ENCODE results near the gene FHOD1. TPM values are rescaled to one million over a fixed set of nuclear protein-coding genes. Genes with fewer than 3 reads are reported as not detected.

The FHOD1 gene
- total and polyA plus RNA-seq, 9 of the 15 experiments (the other 6 are each of a cell fraction or from before 2014, with no cell fraction given) = 18.7 to 126 (median 32.3) TPM

GRCh38 chr16:67184995-67185650 lies 62.2 kb downstream of the FHOD1 start (continued):
- peak; percentile 40; the same call in 1 of the 2 replicates for TF ChIP-seq ATF7 (IDR thresholded peaks at IDR 0.05)
- no peak for TF ChIP-seq POLR3A (IDR thresholded peaks at IDR 0.05; ENCODE audit: borderline replicate concordance, extremely low read depth, insufficient read depth, insufficient read length)
- TF ChIP-seq, protein P1, sequence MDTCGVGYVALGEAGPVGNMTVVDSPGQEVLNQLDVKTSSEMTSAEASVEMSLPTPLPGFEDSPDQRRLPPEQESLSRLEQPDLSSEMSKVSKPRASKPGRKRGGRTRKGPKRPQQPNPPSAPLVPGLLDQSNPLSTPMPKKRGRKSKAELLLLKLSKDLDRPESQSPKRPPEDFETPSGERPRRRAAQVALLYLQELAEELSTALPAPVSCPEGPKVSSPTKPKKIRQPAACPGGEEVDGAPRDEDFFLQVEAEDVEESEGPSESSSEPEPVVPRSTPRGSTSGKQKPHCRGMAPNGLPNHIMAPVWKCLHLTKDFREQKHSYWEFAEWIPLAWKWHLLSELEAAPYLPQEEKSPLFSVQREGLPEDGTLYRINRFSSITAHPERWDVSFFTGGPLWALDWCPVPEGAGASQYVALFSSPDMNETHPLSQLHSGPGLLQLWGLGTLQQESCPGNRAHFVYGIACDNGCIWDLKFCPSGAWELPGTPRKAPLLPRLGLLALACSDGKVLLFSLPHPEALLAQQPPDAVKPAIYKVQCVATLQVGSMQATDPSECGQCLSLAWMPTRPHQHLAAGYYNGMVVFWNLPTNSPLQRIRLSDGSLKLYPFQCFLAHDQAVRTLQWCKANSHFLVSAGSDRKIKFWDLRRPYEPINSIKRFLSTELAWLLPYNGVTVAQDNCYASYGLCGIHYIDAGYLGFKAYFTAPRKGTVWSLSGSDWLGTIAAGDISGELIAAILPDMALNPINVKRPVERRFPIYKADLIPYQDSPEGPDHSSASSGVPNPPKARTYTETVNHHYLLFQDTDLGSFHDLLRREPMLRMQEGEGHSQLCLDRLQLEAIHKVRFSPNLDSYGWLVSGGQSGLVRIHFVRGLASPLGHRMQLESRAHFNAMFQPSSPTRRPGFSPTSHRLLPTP (IDR thresholded peaks at IDR 0.05; ENCODE audit: borderline replicate concordance, extremely low read depth, insufficient read length) = no peak
- no peak for TF ChIP-seq SIRT6 (IDR thresholded peaks at IDR 0.05; ENCODE audit: low read depth, low read length)
- no peak for TF ChIP-seq MAFF (IDR thresholded peaks at IDR 0.05; ENCODE audit: low read length)
- peak; percentile 32 for TF ChIP-seq FIP1L1 (IDR thresholded peaks at IDR 0.05; ENCODE audit: low read depth, low read length, poor library complexity, severe bottlenecking)
- 0 out of 2 replicates have a peak, but pooled peaks have one; percentile 21 for TF ChIP-seq RNF2 (IDR thresholded peaks at IDR 0.05)
- TF ChIP-seq ADNP (tag; IDR thresholded peaks at IDR 0.05) = no peak
- peak; percentile 71; the same call in 1 of the 2 replicates for TF ChIP-seq ZNF431 (CRISPR knock-in tag; IDR thresholded peaks at IDR 0.05)
- TF ChIP-seq, protein P2, sequence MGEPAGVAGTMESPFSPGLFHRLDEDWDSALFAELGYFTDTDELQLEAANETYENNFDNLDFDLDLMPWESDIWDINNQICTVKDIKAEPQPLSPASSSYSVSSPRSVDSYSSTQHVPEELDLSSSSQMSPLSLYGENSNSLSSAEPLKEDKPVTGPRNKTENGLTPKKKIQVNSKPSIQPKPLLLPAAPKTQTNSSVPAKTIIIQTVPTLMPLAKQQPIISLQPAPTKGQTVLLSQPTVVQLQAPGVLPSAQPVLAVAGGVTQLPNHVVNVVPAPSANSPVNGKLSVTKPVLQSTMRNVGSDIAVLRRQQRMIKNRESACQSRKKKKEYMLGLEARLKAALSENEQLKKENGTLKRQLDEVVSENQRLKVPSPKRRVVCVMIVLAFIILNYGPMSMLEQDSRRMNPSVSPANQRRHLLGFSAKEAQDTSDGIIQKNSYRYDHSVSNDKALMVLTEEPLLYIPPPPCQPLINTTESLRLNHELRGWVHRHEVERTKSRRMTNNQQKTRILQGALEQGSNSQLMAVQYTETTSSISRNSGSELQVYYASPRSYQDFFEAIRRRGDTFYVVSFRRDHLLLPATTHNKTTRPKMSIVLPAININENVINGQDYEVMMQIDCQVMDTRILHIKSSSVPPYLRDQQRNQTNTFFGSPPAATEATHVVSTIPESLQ (CRISPR knock-in tag; IDR thresholded peaks at IDR 0.05) = peak; percentile 66; the same call in 1 of the 2 replicates
- TF ChIP-seq TBL1XR1 (IDR thresholded peaks at IDR 0.05; ENCODE audit: low read length in 2 of 2) = 0 out of 4 replicates have a peak, but pooled peaks of 1 of the 2 experiments have one; percentile 43
- TF ChIP-seq, protein P3, sequence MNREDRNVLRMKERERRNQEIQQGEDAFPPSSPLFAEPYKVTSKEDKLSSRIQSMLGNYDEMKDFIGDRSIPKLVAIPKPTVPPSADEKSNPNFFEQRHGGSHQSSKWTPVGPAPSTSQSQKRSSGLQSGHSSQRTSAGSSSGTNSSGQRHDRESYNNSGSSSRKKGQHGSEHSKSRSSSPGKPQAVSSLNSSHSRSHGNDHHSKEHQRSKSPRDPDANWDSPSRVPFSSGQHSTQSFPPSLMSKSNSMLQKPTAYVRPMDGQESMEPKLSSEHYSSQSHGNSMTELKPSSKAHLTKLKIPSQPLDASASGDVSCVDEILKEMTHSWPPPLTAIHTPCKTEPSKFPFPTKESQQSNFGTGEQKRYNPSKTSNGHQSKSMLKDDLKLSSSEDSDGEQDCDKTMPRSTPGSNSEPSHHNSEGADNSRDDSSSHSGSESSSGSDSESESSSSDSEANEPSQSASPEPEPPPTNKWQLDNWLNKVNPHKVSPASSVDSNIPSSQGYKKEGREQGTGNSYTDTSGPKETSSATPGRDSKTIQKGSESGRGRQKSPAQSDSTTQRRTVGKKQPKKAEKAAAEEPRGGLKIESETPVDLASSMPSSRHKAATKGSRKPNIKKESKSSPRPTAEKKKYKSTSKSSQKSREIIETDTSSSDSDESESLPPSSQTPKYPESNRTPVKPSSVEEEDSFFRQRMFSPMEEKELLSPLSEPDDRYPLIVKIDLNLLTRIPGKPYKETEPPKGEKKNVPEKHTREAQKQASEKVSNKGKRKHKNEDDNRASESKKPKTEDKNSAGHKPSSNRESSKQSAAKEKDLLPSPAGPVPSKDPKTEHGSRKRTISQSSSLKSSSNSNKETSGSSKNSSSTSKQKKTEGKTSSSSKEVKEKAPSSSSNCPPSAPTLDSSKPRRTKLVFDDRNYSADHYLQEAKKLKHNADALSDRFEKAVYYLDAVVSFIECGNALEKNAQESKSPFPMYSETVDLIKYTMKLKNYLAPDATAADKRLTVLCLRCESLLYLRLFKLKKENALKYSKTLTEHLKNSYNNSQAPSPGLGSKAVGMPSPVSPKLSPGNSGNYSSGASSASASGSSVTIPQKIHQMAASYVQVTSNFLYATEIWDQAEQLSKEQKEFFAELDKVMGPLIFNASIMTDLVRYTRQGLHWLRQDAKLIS (CRISPR knock-in tag; IDR thresholded peaks at IDR 0.05) = peak; percentile 98
- no peak for TF ChIP-seq HLTF (IDR thresholded peaks at IDR 0.05)
- TF ChIP-seq RFX7 (CRISPR knock-in tag; IDR thresholded peaks at IDR 0.05) = no peak
- no peak for TF ChIP-seq ZNF707 (CRISPR knock-in tag; conservative IDR thresholded peaks at IDR 0.05)
- TF ChIP-seq MCM3 (IDR thresholded peaks at IDR 0.05) = no peak
- TF ChIP-seq JUND (IDR thresholded peaks at IDR 0.05; ENCODE audit: borderline replicate concordance, low read depth, low read length) = peak; percentile 52
- no peak; the same call in 2 of the 3 replicates for TF ChIP-seq JUND (tag; IDR thresholded peaks at IDR 0.05; ENCODE audit: borderline replicate concordance, low read depth, low read length)
- TF ChIP-seq NBN (IDR thresholded peaks at IDR 0.05; ENCODE audit: low read depth) = 0 out of 2 replicates have a peak, but pooled peaks have one; percentile 61
- 0 out of 2 replicates have a peak, but pooled peaks have one; percentile 27 for TF ChIP-seq ZFX (CRISPR knock-in tag; IDR thresholded peaks at IDR 0.05)
- no peak for TF ChIP-seq BCL6 (CRISPR knock-in tag; IDR thresholded peaks at IDR 0.05)

All from K562 (cell line).